Stimulated activated CD8-positive, alpha-beta memory T cell treated with anti-CD3 and anti-CD28 coated beads, Interleukin-12 subunit alpha, Interleukin-12 subunit beta, amount 100 ng/mL, for 4 hours (primary cell): ENCODE results near the gene PRR5.
"Not testable (repeated sequence)": the region's sequence is repeated elsewhere in the genome, so short reads cannot be mapped to it uniquely, and the experiment has no call there.

Experiments used
- DNase-seq: peaks from one replicate; pipeline ENCODE4 v3.0.0-alpha.2; 2020; ENCODE audit warnings: low read depth

Gene PRR5

DNA sequence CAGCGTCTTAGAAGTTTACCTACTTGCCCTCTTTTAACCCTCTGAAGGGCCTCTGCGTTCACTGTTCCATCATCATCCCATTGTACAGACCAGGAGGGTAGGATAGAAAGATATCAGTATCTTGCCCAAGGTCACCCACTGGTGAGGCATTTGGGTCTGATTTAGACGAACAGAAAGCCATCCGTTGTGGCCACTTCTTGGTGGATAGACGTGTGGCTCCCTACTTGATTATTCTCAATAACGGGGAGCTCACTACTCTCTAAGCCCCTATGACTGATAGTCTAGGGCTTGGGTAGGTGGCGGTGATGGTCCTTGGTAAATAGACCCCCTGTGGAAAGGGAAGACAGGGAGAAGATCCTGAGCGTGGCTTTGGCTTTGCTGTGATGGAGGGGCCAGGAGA, 28.6 kb upstream of the PRR5 start:
- no peak for DNase-seq

DNA sequence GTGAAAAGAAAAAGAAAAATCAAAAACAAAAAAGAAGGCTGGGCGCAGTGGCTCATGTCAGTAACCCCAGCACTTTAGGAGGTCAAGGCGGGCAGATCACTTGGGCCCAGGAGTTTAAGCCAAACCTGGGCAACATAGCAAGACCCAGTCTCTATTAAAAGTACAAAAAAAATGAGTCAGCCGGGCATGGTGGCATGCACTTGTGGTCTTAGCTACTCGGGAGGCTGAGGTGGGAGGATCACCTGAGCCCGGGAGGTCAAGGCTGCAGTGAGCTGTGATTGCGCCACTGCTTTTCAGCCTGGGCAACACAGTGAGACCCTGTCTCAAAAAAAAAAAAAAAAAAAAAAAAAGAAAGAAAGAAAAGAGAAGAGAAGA, 26.0 kb upstream of the PRR5 start:
- not testable (repeated sequence) for DNase-seq

DNA sequence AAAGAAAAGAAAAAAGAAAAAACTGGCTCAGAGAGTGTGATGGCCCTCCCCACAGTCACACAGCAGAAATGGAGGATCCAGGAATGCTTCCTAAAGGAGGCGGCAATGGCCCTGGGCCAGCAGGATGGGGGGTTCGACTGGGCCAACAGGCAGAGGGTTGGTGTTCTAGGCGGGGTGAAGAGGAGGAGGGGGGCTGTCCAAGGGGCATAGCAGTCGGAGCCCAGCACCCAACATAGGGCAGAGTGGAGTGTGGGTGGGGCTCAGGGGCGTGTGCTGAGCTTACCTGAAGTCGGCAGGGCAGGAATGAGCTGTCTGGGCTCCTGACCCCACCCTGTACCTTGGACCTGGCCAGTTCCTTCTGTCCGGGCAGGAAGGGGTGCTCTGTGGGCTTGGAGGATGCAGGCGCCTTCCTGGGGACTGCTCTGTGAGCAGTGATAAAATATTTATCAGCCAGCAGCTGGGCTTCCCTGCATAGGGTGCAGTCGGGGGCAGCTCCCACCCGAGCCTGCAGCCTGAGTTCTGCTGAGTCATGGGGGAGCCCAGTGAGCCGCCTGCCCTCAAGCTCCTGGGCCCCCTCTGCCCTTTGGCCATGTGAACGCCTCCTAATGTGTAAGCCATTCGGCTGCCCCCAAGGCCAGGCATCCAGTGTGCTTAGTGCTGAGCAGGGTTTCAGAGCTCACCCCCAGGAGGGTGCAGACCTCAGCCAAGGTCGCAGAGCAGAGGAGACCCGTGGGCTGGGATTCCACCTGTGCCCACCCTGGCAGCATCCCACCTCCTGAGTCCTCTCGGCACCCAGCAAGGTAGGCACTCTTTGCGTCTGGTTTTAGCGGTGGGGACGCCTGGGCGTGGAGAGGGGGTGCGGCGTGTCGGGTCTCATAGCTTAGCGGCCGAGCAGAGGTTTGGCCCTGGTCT, 25.3 kb upstream of the PRR5 start:
- no peak for DNase-seq

DNA sequence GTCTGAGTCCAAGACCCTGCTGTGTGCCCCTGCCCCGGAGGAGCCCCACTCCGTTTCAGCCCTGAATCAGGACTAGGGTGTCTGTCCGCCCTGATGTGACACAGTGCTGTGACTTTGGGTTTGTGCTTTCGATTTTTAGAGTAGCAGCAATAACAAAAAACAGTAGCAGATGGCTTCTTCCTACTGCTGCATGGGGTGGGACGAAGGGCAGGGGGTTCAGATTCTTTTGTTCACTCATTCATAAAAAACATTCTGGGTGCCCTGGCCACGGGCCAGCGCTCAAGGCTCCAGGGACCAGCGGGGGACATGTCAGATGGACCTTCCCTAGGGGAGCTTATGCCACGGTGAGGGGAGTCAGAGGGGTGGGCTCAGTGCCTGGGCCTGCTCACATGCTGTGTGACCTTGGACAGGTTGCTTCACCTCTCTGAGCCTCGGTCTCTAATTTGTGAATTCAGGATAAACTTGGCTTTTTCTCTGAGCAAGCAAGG, 24.6 kb upstream of the PRR5 start:
- no peak for DNase-seq

DNA sequence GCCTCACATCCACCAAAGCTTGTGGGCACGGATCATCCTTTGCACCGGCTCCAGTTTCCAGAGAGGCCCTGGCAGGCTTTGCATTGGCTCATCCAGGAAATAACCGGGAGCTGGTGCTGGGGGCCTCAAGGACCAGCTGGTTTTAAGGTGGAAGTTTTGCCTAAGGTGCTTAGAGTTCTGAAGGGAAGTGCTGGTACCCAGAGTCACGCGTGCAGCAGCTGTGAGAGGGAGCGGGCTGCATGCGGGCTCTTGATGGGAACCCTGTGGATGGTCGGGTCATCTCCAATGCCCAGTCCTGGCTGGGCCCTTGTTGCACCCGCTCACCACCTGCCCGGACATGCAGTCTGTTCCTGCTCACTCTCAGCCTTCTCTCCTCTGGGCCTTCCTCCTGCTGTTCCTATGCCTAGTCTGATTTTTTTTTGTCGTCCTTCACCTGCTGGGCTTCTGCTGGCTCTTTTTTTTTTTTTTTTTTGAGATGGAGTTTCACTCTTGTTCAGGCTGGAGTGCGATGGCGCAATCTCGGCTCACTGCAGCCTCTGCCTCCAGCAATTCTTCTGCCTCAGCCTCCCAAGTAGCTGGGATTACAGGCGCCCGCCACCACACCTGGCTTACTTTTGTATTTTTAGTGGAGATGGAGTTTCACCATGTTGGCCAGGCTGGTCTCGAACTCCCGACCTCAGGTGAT, 24.0 kb upstream of the PRR5 start:
- no peak for DNase-seq

DNA sequence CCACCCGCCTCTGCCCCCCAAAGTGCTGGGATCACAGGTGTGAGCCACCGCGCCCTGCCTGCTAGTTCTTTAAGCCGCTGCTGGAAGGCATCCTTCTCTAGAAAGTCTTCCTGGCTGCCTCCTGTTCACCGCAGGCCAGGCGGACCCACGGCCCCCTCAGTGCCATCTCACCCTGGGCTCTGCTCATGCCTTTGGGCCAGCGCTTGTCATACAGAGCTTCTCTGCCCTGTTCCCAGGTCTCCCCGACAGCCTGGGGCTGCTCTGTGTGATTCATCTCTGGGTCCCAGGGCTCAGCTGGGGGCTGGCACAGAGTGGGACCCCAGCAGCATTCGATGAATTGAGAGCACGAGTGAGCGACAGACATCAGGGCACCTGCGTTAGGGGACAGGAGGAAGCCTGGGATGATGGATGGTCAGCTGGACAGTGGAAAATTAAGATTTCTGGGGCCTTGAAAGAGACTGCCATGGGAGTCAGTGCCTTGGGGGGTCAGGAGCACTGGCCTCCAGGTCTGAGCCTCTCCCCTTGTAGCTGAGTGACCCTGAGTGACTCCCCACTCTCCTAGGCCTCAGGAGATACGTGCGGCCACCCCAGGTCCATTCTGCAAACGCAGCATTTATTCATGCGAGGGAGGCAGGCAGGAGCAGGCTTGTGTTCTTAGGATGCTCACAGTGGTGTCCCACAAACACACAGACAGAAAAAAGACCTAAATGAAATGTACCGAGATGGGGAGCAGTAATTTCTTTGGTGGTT, 23.3 kb upstream of the PRR5 start:
- DNase-seq, result no peak

DNA sequence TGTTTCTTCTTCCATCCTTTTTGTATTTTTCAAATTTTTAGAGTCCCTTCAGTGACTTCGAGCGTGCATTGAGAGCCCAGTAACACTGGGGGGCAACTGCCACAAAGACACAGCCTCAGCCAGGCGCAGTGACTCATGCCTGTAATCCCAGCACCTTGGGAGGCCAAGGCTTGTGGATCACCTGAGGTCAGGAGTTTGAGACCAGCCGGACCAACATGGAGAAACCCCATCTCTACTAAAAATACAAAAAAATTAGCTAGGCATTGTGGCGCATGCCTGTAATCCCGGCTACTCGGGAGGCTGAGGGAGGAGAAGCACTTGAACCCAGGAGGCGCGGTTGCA, 22.7 kb upstream of the PRR5 start:
- not testable (repeated sequence) for DNase-seq

DNA sequence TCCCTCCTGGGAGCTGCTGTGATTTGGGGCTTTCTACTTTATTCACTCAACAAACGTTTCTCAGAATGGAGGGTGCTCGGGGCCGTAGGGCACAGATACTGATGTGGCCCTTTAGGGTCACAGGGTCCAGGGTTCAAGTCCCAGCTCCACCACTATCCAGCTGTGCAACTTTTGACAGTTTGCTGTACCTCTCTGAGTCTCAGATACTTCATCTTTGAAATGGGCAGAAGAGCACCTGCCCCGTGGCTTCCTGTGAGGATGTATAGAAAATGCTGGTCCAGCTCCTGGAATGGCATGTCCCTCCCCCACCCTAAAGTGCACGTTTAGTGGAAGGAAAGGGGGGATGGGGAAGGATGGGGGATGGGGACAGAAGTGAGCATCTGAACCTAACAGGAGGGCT, 21.9 kb upstream of the PRR5 start:
- DNase-seq, result no peak

DNA sequence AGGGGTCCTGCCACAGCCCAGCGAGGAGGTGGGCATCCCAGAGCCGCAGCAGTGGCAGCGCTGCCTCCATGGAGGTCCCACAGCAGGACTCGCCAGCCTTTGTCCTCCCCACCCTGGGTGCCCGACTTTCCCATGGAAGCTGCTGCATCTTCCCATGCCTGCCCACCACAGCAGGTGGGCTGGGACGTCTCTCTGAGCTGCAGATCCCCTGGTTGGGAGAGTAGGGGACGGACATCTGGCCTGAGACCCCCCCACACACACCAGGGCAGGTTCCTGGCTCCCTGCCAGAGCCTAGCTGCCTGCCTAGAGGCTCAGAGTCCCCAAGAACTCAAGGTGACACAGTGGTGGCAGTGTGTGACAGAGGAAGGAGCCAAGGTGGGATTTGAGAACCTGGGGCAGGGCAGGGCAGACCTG, 21.5 kb upstream of the PRR5 start:
- no peak for DNase-seq

DNA sequence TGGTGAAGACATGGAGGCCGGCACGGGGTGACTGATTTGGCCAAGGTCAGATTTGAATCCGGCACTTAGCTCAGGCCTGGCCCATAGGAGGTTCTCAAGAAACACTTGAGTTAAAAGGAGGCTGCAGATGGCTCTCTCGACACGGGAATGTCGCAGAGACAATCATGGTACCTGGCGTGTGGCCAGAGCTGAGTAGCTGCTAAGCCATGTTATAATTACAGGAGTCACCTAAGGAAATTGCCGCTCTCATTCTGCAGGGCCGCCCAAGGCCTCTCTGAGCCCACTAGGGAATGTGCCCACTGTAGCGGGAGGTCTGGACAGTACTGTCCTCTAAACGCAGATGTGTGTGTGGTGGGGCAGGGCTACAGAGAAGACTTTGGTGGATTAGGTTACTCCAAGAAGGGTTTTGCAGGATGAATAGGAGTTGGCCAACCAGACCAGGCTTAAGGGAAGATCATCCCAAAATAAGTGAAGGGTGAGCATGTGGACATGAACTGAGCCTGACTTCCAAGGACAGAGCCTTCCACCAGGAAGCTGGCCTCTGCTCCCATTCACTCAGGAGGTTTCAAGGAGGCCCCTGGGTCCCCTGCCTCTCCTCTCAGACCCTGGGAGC, 19.3 kb upstream of the PRR5 start:
- DNase-seq, result no peak

DNA sequence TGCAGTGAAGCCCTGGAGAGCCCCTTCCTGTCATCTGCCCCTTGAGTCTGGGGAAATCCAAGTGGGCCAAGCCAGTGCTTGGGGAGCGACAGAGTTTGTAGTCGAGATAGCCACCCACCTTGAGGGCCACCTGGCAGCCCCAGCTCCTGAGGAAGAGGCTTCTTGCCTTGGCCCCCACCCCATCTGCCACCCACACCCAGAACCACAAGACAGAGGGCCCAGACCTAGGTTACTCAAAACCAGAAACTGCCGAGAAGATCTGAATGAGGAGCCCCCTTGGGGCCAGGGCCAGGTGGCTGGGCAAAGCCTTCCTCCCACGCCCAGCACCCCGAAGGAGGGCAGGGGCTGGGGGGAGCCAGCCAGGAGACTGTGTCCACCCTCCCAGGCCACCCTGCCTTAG, 18.8 kb upstream of the PRR5 start:
- DNase-seq, result no peak

DNA sequence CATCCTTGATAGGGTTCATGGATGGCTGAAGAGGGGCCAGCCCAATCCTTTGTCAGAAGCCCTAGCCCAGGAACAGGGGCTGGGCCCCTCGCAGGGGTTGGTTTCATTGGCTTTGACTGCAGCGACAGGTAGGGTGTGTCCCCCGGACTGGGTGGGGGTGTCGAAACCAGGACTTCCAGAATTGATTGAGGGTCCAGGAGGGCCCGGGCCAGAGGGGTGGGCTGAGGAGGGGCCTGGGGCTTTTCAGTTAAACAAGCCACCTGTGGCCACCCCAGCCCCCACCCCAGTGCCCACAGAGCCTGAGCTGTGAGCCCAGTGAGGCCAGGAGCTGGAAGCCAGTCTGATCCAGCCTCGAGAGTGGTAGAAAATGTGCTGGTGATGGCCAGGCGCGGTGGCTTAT, 18.1 kb upstream of the PRR5 start:
- no peak for DNase-seq

DNA sequence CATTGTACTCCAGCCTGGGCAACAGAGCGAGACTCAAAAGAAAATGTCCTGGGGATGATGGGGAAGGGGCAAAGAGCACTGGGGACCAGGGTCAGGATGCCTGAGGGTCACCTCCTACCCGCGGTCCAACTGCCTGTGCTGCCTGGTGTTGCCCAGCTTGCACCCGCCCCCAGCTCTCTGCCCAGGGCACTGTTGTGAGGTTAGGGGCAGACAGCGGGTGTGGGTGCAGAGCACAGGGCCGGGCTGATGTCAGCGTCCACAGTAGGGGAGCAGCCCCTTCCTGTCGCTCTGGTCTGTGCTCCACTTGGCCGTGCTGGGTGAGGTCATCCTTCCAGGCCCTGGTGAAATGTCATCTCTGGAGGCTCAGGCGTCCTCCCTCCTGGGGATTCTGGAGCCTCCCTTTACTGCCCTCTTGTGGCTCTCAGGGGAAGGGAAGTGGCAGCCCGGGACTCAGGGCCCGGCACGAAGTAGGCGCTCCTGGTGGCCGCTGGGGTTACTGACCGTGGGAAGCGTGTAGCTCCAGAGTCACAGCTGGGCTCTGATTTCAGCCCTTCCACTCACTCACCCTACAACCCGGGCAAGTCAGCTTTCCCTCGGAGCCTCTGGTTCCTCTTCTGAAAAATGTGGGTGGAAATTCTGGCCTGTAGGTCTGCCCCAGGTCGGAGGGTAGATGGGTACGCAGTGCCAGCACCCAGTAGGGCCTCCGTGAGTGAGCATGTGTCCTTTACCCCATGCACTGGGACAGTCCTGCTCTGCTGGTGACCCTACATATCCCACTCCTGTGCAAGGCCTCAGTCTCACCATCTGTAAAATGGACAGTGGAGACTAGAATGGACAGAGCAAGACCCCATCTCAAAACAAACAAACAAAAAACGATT, 17.3 kb upstream of the PRR5 start:
- DNase-seq, result peak; percentile 56

DNA sequence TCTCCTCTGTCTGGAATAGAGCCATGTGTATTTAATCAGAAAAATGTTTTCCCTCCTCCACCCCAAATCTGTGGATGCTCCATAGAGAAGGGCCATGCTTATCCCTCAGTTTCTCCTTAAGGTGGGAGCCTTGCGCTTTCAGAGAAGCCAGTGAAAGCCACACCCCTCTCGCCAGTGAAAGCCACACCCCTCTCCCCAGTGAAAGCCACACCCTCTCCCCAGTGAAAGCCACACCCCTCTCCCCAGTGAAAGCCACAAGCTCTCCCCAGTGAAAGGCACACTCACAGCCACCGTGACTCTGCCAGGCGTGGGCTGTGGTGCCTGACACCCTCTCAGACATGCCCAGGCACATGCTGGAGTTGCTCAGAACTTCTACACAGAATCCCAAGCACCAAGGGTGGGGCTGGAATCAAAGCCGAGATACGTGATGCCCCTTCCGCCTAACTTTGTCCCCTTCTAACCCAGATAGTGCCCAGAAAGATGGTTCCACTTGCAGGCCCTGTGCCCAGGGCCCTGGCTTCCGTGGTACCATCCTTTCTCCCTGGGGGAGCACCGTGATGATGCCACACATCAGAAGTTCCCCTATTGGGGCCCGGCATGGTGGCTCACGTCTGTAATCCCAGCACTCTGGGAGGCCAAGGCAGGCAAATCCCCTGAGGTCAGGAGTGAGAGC, 16.5 kb upstream of the PRR5 start:
- DNase-seq, result peak; percentile 73

DNA sequence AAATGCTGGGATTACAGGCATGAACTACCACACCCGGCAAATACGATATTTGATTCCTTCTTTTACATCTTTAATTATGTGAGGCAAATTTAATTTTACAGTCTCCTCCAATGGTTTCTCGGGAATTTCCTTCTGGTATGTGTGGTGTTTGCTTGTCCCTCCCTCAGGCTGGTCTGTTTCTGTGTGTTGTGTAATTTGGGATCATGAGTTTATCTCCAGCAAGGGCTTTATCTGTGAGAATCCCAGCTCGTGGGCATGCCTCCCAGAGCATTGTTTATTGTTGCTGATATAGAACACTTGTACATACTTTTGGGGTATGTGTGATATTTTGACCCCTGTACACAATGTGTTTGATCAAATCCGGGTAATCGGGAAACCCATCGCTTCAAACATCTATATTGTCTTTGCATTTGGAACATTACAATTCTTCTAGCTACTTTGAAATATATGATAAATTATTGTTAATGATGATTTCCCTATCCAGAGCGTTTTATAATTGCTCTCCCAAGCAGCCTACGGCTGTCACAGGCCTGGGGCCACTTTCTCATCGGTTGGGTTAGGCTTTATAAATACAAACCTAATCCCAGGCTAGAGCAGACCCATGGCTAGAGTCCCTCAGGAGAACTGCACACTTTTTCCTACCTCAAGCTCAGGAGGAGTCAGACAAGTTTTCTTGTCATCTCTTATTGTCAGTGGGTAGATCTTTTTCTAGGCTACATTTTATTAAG, 15.0 kb upstream of the PRR5 start:
- no peak for DNase-seq

DNA sequence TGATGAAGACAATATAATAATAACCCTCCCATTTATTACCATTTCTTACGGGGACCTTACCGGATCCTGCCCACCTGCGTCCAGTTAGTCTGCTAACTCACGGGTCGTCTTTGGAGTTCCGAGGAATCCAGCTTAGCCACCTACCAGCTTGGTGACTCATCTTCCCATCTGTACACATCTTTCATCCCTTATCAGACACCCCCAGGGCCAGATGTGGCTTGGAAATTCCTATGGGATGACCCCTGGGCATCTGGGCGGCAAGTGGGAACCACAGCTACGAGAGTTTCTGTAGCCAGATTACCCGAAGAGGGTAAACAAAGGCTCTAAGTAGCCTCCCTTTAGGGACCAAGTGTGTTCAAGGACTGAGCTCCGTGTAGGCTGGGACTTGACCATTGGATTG, 12.8 kb upstream of the PRR5 start:
- DNase-seq, result no peak

DNA sequence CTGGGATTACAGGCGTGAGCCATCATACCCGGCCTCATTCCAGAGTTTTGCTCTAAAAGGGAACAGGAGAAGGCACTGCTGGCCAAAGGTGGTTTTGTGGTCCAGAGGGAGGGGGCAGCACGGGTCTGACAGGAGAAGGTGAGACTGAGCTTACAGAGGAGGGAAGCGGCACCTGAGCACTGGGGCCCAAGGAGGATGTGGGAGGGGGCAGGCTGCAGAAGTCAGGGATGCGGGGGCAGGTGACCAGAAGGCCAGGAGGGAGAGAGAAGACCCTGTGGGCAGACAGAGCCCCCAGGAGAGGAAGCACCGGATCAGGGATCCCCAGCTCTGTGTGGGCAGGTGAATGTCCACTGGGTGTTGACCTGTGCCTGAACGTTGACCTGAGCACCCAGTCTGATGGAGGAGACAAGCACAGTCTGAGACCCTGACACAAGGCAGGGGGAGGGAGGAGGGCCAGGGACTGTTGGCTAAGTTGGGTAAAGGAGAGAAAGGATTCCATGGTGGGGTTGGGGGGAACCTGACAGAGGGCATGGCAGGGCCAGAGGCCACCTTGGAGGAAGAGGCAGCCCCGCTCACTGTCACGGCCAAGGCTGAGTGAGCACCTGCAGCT, 12.0 kb upstream of the PRR5 start:
- DNase-seq, result no peak

DNA sequence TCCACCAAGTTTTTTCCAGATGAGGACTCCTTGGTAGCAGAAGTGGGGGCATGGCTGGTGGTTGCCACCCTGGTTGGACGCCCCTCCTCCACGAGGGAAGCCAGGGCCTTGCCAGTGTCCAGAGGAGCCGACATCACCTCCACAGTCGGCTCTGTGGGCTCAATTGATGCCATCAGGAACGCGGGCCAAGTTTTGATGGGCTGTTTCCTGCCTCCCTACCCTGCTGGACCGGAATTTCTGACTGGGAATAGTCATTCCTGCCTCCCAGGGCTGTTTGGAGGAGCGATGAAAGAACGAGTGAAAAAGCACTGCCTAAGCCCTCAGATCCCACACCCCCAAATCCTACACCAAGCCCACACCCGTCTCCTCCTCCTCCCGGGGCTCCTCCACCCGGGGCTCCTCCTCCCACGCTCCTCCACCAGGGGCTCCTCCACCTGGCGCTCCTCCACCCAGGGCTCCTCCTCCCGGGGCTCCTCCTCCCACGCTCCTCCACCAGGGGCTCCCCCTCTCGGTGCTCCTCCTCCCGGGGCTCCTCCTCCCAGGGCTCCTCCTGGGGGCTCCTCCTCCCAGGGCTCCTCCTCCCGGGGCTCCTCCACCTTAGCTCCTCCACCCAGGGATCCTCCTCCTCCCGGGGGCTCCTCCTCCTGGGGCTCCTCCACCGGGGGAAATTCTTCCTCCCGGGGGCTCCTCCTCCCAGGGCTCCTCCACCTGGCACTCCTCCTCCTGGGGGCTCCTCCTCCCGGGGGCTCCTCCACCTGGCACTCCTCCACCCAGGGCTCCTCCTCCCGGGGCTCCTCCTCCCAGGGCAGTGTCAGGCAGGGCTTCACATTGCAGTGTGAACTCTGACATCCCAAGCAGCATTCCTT, 10.0 kb upstream of the PRR5 start:
- no peak for DNase-seq

DNA sequence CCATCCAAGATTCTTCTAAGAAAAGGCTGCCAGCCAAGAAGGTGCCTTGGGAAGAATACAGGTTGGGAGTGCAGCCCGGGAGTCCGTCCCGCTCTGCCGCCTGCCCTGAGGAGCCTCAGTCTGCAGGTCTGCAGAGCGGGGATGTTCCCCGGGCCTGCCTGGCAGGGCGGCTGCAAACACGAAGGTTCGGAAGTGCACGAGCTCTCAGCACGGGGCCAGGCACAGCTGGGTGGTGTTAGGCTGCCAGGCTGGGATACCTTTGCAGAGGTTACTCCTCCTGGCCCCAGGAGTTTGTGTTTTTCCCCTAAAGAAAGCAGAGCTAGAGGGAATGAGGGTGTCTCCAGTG, 9.4 kb upstream of the PRR5 start:
- no peak for DNase-seq
